Astrocyte (in vitro differentiated cells and primary cell): Measurements from ENCODE around the gene IVNS1ABP. TPM values are rescaled to one million over a fixed set of nuclear protein-coding genes. Genes with fewer than 3 reads are reported as not detected.
"Not testable (repeated sequence)": the region's sequence is repeated elsewhere in the genome, so short reads cannot be mapped to it uniquely, and the experiment has no call there.

Experiments
- DNase-seq: peaks from one replicate; pipeline ENCODE4 v3.0.0-alpha.2; 2010; ENCODE audit warnings: low read depth
- FAIRE-seq: peaks from 2 replicates; lab custom pipeline; 2011; peaks lifted over from hg19 to GRCh38; lab: Jason Lieb, UNC
- H2AFZ ChIP-seq: 2 replicates; pipeline ENCODE4 v1.6.0; 2012; ENCODE audit warnings: low read depth, low read length, inconsistent platforms
- H3K27ac ChIP-seq: 2 replicates; pipeline ENCODE4 v1.5.1; 2011; ENCODE audit warnings: low read depth, low read length, inconsistent platforms
- H3K27me3 ChIP-seq: 2 replicates; pipeline ENCODE4 v1.6.0; 2011; ENCODE audit warnings: low read length, inconsistent platforms; ENCODE audit not compliant: insufficient read depth
- H3K36me3 ChIP-seq: 2 replicates; pipeline ENCODE4 v1.5.1; 2011; ENCODE audit warnings: low read length, inconsistent platforms; ENCODE audit not compliant: insufficient read depth
- H3K4me1 ChIP-seq: 2 replicates; pipeline ENCODE4 v1.5.1; 2011; ENCODE audit warnings: low read length, inconsistent platforms; ENCODE audit not compliant: insufficient read depth
- H3K4me2 ChIP-seq: 2 replicates; pipeline ENCODE4 v1.6.0; 2012; ENCODE audit warnings: low read length, inconsistent platforms
- H3K4me3 ChIP-seq: 2 replicates; pipeline ENCODE4 v1.5.1; 2011; ENCODE audit warnings: low read depth, mild to moderate bottlenecking, low read length, inconsistent platforms; ENCODE audit not compliant: insufficient read depth
- H3K79me2 ChIP-seq: 2 replicates; pipeline ENCODE4 v1.6.0; 2012; ENCODE audit warnings: mild to moderate bottlenecking, low read length, inconsistent platforms; ENCODE audit not compliant: insufficient read depth
- H3K9ac ChIP-seq: 2 replicates; pipeline ENCODE4 v1.6.0; 2012; ENCODE audit warnings: mild to moderate bottlenecking, low read length, inconsistent platforms
- H3K9me3 ChIP-seq: 2 replicates; pipeline ENCODE4 v1.5.1; 2012; ENCODE audit warnings: low read depth, mild to moderate bottlenecking, low read length, inconsistent platforms; ENCODE audit not compliant: insufficient read depth
- H4K20me1 ChIP-seq: 2 replicates; pipeline ENCODE4 v1.6.0; 2012; ENCODE audit warnings: low read length, inconsistent platforms; ENCODE audit not compliant: insufficient read depth
- H3K27ac Mint-ChIP-seq: one replicate; pipeline ENCODE4 v1.8.0; 2021; ENCODE audit warnings: mild to moderate bottlenecking, mixed read lengths; ENCODE audit not compliant: unreplicated experiment
- H3K27me3 Mint-ChIP-seq: one replicate; pipeline ENCODE4 v1.8.0; 2021; ENCODE audit warnings: low read depth, mixed read lengths; ENCODE audit not compliant: unreplicated experiment
- H3K36me3 Mint-ChIP-seq: one replicate; pipeline ENCODE4 v1.8.0; 2021; ENCODE audit warnings: low read depth, mixed read lengths; ENCODE audit not compliant: unreplicated experiment
- H3K4me1 Mint-ChIP-seq: one replicate; pipeline ENCODE4 v1.8.0; 2021; ENCODE audit warnings: low read depth, mixed read lengths; ENCODE audit not compliant: unreplicated experiment
- H3K4me3 Mint-ChIP-seq: one replicate; pipeline ENCODE4 v1.8.0; 2021; ENCODE audit warnings: mild to moderate bottlenecking, moderate library complexity, mixed read lengths; ENCODE audit not compliant: unreplicated experiment
- H3K9me3 Mint-ChIP-seq: one replicate; pipeline ENCODE4 v1.8.0; 2021; ENCODE audit warnings: mild to moderate bottlenecking, mixed read lengths; ENCODE audit not compliant: unreplicated experiment
- EZH2 ChIP-seq: IDR thresholded peaks from 2 replicates; pipeline ENCODE4 v1.6.1; 2012; ENCODE audit warnings: mild to moderate bottlenecking, low read length, inconsistent platforms; ENCODE audit not compliant: insufficient read depth
- total RNA-seq: library from RNA; stranded (reverse); gene quantifications from 2 replicates; pipeline ENCODE4 v1.2.1, GENCODE V29; 2021
- TF ChIP-seq, protein P1 (sequence below): IDR thresholded peaks from 2 replicates; pipeline ENCODE4 v1.5.1; 2011; ENCODE audit warnings: low read depth, mild to moderate bottlenecking, inconsistent platforms, low read length, moderate library complexity; ENCODE audit not compliant: insufficient read depth

IVNS1ABP gene
- total RNA-seq, 1 donor from 2014 or later = 107 TPM

DNA sequence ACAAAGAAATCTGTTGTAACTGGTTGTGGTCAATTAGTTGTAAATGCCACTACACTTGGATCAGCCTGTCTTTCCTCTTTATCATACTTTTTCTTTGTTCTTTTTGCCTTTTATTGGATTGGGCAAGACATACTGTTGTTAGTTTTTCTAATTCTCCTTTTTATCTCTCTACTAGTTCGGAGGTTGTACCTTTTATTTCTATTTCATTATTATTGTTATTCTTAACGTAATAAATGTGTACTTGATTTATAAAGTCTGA, 59.2 kb downstream of the IVNS1ABP start:
- Mint-ChIP-seq H3K9me3 (no peaks in the 10 kb centered on the region), H3K27ac (peak overlapping the region; percentile 58), H3K4me1 (peaks cover 9% of the 10 kb centered on the region), H3K27me3 (no peaks in the 10 kb centered on the region), H3K4me3 (no peak overlapping the region), H3K36me3 (no peaks in the 10 kb centered on the region)
- Histone ChIP-seq H3K4me3 (no peak overlapping the region), H3K27ac (no peak overlapping the region), H3K4me2 (no peak overlapping the region), H4K20me1 (no peaks in the 10 kb centered on the region), H3K9me3 (no peaks in the 10 kb centered on the region), H3K27me3 (no peaks in the 10 kb centered on the region), H3K4me1 (no peaks in the 10 kb centered on the region), H3K9ac (no peak overlapping the region), H3K79me2 (no peaks in the 10 kb centered on the region), H2AFZ (no peak overlapping the region), H3K36me3 (no peaks in the 10 kb centered on the region)
- peak; percentile 57 for DNase-seq
- no peak for FAIRE-seq
- TF ChIP-seq, protein P1, sequence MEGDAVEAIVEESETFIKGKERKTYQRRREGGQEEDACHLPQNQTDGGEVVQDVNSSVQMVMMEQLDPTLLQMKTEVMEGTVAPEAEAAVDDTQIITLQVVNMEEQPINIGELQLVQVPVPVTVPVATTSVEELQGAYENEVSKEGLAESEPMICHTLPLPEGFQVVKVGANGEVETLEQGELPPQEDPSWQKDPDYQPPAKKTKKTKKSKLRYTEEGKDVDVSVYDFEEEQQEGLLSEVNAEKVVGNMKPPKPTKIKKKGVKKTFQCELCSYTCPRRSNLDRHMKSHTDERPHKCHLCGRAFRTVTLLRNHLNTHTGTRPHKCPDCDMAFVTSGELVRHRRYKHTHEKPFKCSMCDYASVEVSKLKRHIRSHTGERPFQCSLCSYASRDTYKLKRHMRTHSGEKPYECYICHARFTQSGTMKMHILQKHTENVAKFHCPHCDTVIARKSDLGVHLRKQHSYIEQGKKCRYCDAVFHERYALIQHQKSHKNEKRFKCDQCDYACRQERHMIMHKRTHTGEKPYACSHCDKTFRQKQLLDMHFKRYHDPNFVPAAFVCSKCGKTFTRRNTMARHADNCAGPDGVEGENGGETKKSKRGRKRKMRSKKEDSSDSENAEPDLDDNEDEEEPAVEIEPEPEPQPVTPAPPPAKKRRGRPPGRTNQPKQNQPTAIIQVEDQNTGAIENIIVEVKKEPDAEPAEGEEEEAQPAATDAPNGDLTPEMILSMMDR = no peak
- TF ChIP-seq EZH2 = no peak

GRCh38 chr1:185257116-185257949, 59.7 kb downstream of the IVNS1ABP start:
- H3K4me3 Mint-ChIP-seq, FAIRE-seq: not testable (repeated sequence)
- H3K27ac Mint-ChIP-seq = peak overlapping the region; percentile 58

GRCh38 chr1:185255595-185255994, 61.4 kb downstream of the IVNS1ABP start:
- H3K79me2 ChIP-seq, H4K20me1 ChIP-seq, H3K4me2 ChIP-seq, H3K9ac ChIP-seq, H2AFZ ChIP-seq, H3K4me3 ChIP-seq, DNase-seq, H3K36me3 Mint-ChIP-seq, H3K36me3 ChIP-seq, H3K27ac Mint-ChIP-seq, H3K27me3 ChIP-seq, H3K27me3 Mint-ChIP-seq, H3K4me3 Mint-ChIP-seq, H3K4me1 ChIP-seq, FAIRE-seq, H3K27ac ChIP-seq, H3K4me1 Mint-ChIP-seq, H3K9me3 Mint-ChIP-seq, H3K9me3 ChIP-seq: not testable (repeated sequence)

More at GRCh38 chr1:185257116-185257949, 59.7 kb downstream of the IVNS1ABP start:
- not testable (repeated sequence) for H3K4me3 ChIP-seq, H3K79me2 ChIP-seq, H3K4me1 Mint-ChIP-seq, H3K9me3 ChIP-seq, DNase-seq, H2AFZ ChIP-seq, H3K36me3 Mint-ChIP-seq, H3K9me3 Mint-ChIP-seq, H3K9ac ChIP-seq, H3K27me3 ChIP-seq, H3K27ac ChIP-seq, H4K20me1 ChIP-seq, H3K4me1 ChIP-seq, H3K4me2 ChIP-seq, H3K36me3 ChIP-seq, H3K27me3 Mint-ChIP-seq

- not testable (repeated sequence) for H3K9me3 ChIP-seq, H3K9ac ChIP-seq, H3K4me1 ChIP-seq, H4K20me1 ChIP-seq, H3K27ac Mint-ChIP-seq, H3K4me3 Mint-ChIP-seq, H3K27ac ChIP-seq, H3K27me3 ChIP-seq, H3K4me3 ChIP-seq, DNase-seq, H3K9me3 Mint-ChIP-seq, H3K36me3 ChIP-seq, FAIRE-seq, H2AFZ ChIP-seq, H3K36me3 Mint-ChIP-seq, H3K4me2 ChIP-seq, H3K27me3 Mint-ChIP-seq, H3K4me1 Mint-ChIP-seq, H3K79me2 ChIP-seq
These were observed 64.6 kb downstream of the IVNS1ABP start for GRCh38 chr1:185252404-185252803.

DNA sequence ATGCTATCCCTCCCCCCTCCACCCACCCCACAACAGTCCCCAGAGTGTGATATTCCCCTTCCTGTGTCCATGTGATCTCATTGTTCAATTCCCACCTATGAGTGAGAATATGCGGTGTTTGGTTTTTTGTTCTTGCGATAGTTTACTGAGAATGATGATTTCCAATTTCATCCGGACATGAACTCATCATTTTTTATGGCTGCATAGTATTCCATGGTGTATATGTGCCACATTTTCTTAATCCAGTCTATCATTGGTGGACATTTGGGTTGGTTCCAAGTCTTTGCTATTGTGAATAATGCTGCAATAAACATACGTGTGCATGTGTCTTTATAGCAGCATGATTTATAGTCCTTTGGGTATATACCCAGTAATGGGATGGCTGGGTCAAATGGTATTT, 65.1 kb downstream of the IVNS1ABP start:
- H3K36me3 Mint-ChIP-seq, H3K27me3 Mint-ChIP-seq, H3K79me2 ChIP-seq, DNase-seq, H3K27me3 ChIP-seq, H3K27ac Mint-ChIP-seq, H3K27ac ChIP-seq, H3K4me3 Mint-ChIP-seq, H3K4me1 ChIP-seq, H4K20me1 ChIP-seq, H3K4me1 Mint-ChIP-seq, H3K4me2 ChIP-seq, H3K9me3 Mint-ChIP-seq, FAIRE-seq, H3K4me3 ChIP-seq, H3K9me3 ChIP-seq, H3K36me3 ChIP-seq, H3K9ac ChIP-seq, H2AFZ ChIP-seq: not testable (repeated sequence)
